ENCODE results near the gene ABCA2. TPM values are rescaled to one million over a fixed set of nuclear protein-coding genes. Genes with fewer than 3 reads are reported as not detected.
A peak's percentile ranks its signal among the peaks of the same experiment; 100 is the strongest.

ABCA2 gene
- total RNA-seq, 1 experiment from 2014 or later = 25.0 TPM

- DNase-seq (ENCODE audit: extremely low read depth, low read depth) = no peak
Measured at GRCh38 chr9:137002646-137003041, 25.4 kb downstream of the ABCA2 start.

GRCh38 chr9:137001857-137002645 lies 26.0 kb downstream of the ABCA2 start:
- DNase-seq (ENCODE audit: extremely low read depth, low read depth) = no peak

DNA sequence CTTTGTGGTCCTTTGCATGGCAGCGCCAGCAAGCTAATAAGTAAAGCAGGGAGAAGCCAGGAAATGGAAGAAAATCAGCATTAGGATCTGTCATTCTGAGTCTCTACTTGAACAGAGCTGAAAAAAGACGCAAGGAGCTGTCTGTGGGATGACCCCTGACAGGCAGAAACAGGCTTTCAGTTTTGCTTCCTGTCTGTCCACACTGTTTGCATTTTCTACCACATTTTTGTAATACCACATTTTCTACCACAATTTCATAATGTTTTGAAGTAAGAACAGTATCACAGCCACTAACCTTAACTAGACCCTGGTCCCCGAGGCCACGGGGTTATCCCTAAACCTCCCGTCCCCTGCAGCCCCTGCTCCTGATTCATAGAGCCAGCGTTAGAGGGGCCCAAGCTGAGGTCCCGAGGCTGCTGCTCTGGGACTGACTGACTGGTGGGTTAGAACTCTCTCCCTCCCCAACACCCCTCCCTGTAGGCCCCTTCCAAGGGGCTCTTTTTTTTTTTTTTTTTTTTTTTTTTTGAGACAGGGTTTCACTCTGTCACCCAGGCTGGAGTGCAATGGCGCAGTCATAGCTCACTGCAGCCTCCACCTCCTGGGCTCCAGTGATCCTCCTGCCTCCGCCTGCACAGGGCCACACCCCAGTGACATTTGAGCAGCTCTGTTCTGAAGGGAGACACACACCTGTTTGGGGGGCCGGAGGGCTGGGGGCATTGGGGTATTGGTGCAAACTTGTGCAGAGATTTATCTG lies 27.7 kb downstream of the ABCA2 start:
- DNase-seq (ENCODE audit: extremely low read depth, low read depth) = no peak

DNA sequence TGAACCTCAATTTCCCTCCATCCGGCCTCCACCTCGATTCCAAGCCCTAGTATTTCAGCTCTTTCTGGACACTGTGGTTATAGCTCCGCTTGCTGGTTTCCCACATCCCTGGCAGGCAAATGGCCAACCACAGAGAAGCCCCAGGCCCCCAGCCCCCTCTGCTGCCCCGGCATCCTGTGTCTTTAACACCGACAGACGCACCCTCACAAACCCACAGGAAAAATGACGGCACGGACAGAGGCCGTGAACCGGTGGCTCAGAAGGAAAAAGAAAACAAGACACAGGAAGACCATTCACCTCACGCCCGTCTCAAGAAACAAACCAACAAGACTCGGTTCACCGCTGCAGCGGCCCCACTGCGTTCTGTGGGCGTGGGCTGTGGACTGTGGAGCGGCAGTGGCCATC lies 30.2 kb downstream of the ABCA2 start:
- no peak for DNase-seq (ENCODE audit: extremely low read depth, low read depth)

GRCh38 chr9:136997371-136997770 lies 30.7 kb downstream of the ABCA2 start:
- no peak for DNase-seq (ENCODE audit: extremely low read depth, low read depth)

DNA sequence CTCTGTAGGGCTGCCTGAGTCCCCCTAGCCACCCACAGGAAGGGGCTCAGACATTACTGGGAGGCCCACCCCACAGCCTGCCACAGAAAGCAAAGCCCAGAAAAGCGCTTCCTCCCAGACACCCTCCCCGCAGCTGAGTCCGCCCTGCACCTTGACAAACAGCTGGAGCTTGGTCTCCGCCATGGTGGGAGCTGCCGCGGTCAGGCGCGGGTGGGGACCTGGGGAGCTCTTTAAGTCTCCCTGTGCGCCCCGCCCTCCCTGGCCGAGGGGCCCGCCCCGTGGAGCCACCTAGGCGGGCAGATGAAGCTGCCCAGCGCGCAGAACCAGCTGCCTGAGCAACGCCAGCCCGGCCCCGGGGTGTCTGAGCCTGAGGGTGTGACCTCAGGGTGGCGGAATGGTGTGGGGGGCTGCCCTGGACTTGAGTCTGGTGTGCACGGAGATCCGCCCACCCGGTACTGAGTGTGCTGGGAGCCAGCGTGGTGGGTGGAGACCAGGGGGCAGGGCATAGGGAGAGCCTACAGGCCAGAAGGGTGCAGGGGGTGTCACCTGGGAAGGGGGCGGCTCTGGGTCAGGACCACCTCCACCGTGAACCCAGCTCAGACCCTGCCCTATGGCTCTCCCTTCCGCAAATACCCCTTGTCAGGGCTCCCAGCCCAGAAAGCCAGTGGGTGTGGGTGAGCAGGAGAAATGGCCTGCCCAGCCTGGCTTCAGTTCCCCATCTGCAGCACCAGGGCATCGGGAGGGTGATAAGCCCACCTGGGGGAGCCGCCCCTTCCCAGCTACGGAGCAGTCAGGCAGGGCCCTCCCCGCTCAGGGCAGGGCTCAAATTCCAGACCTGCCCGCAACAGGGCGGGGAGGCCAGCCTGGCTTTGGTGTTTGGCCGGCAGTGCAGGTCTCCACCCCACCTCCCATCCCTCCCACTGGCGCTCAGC lies 31.4 kb downstream of the ABCA2 start, which contains the start of gene CLIC3:
Gene CLIC3 (minus strand): TSS at position 208 of the 932 bp plus-strand sequence. CDS start 25 bp downstream, at position 183.
- no peak for DNase-seq (ENCODE audit: extremely low read depth, low read depth)

DNA sequence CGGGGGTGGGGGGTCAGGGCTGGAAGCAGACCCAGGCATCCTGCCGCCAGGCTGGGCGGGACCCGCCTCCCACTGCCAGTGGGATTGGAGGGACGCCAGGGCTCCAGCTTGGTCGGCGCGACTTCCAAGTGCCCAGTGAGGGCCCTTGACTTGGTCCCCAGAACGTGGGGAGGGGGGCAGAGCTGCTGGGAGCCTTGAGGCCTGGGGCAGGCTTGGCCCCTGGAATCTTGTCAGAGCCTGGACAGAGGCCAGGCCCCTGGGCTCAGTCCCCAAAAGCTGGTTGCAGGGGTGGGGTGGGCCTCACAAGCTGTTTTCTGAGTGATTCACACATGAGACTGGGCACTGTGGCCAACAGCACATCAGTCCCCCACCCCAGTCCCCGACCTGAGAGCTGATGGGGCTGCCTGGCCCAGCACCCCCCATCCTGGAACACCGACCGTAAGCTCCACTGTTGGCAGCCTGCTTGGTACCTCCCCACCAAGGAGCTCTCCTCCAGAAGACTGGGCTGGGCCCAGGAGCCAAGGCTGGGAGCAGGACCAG lies 32.2 kb downstream of the ABCA2 start:
- no peak for DNase-seq (ENCODE audit: extremely low read depth, low read depth)

- no peak for DNase-seq (ENCODE audit: extremely low read depth, low read depth)
Measured at GRCh38 chr9:136995362-136995761, 32.7 kb downstream of the ABCA2 start.

- DNase-seq (ENCODE audit: extremely low read depth, low read depth) = no peak
Measured at GRCh38 chr9:136994888-136995230, 33.2 kb downstream of the ABCA2 start.

- no peak for DNase-seq (ENCODE audit: extremely low read depth, low read depth)
Measured at GRCh38 chr9:136994180-136994887, 33.7 kb downstream of the ABCA2 start.

GRCh38 chr9:136992819-136993369 lies 35.1 kb downstream of the ABCA2 start:
- no peak for DNase-seq (ENCODE audit: extremely low read depth, low read depth)

DNA sequence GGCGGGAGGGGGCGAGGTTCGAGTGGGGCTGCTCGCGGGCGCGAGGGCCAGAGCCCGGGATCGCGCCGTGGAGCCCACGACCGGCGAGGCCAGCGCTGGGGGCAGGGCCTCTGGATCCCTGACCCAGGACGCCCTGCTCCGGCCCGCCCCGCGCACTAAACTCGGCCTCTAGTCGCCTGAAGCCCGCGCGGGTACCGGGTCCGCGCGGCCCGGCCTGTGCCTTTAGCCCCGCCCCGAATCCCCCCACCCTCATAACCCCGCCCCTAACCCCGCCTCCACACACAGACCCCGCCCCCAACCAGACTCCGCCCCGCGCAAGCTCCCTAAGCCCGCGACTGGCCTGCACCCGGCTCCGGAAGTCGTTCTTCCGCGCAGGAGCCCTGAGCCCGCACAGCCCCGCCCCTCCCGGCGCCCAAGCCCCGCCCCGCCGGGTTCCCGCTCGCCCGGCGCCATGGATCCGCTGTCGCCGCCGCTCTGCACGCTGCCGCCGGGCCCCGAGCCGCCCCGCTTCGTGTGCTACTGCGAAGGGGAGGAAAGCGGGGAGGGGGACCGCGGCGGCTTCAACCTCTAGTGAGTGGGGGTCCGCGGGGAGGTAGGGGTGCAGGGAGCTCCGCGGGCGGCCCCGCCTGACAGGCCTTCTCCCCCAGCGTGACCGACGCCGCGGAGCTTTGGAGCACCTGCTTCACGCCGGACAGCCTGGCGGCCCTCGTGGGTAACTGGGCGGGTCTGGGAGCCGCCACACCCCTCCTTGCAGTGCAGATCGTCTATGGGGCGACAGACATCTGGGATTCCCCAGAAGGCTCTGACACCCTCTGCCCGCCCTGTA lies 35.8 kb downstream of the ABCA2 start, which contains the start of gene PAXX:
Gene PAXX (plus strand): TSS at position 430 of the 826 bp plus-strand sequence. CDS start 22 bp downstream, at position 452.
- peak; percentile 91 for DNase-seq (ENCODE audit: extremely low read depth, low read depth)

- DNase-seq (ENCODE audit: extremely low read depth, low read depth) = no peak
Measured at GRCh38 chr9:136990242-136990911, 37.7 kb downstream of the ABCA2 start.

DNA sequence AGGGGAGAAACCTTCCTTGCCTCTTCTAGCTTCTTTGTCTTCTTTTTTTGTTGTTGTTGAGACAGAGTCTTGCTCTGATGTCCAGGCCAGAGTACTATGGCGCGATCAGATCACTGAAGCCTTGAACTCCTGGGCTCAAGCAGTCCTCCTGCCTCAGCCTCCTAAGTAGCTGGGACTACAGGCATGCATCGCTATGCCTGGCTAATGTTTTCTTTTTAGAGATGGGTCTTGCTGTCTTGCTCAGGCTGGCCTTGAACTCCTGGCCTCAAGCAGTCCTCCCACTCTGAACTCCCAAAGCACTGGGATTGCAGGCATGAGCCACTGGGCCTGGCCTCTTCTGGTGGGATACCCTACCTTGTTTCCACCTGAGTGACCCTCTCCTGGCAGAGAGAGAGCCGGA lies 39.2 kb downstream of the ABCA2 start:
- no peak for DNase-seq (ENCODE audit: extremely low read depth, low read depth)

- DNase-seq (ENCODE audit: extremely low read depth, low read depth) = no peak
Measured at GRCh38 chr9:136985853-136986252, 42.2 kb downstream of the ABCA2 start.

GRCh38 chr9:136985027-136985602 lies 42.9 kb downstream of the ABCA2 start:
- no peak for DNase-seq (ENCODE audit: extremely low read depth, low read depth)

DNA sequence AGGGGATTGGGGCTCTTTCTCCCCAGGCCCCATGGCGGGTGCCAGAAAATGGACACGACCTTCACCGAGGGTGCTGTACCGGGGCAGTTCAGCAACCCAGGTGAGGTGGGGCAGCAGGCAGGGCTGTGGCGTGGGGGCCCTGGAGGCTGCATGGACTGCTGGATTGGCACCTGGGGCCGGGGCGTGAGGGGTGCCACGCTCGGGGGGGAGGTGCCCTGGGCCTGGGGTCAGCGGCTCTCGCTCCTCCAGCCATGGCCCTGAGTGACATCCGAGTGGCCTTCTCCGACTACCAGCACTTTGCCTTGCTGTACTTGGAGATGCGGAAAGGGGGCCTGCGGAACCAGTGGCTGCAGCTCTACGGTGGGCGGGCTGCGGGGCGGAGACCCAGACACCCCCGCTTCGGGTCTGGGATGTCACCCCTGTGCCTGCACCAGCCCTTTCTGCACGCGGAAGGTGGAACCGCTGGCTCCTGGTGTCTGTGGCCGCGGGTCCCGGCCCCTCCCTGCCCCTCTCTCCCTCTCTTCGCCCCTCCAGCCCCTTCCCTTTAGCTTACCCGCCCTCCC lies 43.5 kb downstream of the ABCA2 start:
- no peak for DNase-seq (ENCODE audit: extremely low read depth, low read depth)
